Activated T-helper 1 cell treated with anti-CD3 and anti-CD28 coated beads, Interleukin-2, amount 50 U/mL, for 16 hours (primary cell): ENCODE results near the gene GIPC1.
"Not testable (repeated sequence)": the region's sequence is repeated elsewhere in the genome, so short reads cannot be mapped to it uniquely, and the experiment has no call there.

ENCODE experiments used
- DNase-seq, 2 donors: peaks; one replicate each; pipeline ENCODE4 v3.0.0-alpha.2; 2020; ENCODE audit warnings: low read depth in 1 of 2, low spot score in 1 of 2

Gene GIPC1

GRCh38 chr19:14519245-14519859 lies 23.4 kb upstream of the GIPC1 start:
- DNase-seq, result no peak

- DNase-seq, result peak; percentile 23 to 54
Observed at GRCh38 chr19:14517840-14518505, 22.0 kb upstream of the GIPC1 start, which contains the start of gene DNAJB1. TSS of gene DNAJB1 (minus strand) at chr19:14518397. CDS start at chr19:14518349, 48 bp downstream.

DNA sequence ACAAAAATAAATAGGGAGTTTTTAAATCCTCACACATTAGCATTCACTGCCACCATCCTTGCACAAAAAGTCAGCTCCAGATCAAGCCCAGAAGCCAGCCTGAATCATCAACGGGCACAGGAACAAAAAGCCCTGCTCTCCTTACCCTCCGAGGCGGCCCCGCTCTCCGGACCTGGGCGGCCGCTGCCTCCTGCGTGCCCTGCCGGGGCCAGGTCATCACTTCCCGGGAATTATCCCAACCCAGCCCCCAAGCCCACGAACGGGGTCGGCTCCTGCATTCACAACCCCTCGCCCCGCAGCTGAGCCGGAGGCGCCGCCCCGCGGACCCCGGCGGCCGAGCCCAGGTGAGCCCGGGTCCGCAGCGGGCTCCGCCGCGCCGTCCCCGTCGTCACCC lies 21.5 kb upstream of the GIPC1 start:
- DNase-seq, result no peak

GRCh38 chr19:14516746-14517438 lies 21.0 kb upstream of the GIPC1 start:
- no peak for DNase-seq

DNA sequence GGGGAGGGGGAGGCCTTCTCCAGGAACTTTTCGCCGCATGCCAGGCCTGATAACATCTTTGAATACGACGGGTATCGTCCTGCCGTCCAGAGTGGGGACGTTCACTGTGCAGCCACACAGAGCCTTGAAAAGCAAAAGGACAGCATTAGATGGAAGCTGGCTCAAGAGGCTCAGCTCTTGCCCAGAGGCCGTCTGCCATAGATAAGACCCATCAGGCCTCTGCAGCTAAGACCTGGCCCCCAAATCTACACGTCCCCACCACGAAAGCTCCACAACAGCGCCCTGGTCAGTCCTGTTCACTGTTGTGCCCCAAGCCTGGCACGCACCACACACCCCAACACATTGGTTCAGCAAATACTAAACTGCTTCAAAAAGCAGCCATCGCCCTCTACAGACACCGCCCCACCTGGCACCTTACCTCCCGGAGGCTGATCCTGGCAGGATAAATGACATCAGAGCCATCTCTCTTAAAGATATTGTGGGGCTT lies 20.2 kb upstream of the GIPC1 start:
- no peak for DNase-seq

- no peak for DNase-seq
Observed at GRCh38 chr19:14515501-14516047, 19.6 kb upstream of the GIPC1 start.

DNA sequence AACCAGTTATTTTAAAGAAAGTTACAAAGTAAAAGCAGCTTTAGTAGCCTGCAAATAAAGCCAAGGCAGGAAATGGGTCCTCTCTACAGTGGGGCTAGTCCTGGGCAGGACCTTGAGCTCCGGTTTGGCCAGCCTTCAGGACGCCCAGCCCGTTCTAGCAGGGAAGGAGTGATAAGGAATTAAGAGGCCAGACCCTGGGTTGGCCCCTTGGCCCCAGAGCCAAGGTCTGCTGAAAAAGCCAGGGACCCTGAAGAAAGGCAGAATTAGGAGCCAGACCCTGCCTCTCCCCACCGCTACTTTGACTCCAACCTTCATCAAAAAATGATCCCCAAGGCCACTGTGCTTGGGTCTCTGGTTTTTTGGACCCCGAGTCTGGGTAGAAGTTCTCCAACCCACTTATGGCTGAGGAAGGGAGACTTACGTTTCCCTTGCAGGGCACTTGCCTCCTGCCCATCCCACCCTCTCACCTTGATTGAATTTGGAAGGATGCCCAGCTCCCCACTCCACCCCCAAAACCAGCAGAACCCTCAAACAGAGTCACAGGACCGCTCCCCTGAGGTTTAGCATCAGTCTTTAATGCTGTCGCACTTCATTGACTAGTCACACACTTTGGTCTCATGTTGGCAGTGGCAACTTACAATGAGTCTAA lies 18.4 kb upstream of the GIPC1 start:
- no peak for DNase-seq

DNA sequence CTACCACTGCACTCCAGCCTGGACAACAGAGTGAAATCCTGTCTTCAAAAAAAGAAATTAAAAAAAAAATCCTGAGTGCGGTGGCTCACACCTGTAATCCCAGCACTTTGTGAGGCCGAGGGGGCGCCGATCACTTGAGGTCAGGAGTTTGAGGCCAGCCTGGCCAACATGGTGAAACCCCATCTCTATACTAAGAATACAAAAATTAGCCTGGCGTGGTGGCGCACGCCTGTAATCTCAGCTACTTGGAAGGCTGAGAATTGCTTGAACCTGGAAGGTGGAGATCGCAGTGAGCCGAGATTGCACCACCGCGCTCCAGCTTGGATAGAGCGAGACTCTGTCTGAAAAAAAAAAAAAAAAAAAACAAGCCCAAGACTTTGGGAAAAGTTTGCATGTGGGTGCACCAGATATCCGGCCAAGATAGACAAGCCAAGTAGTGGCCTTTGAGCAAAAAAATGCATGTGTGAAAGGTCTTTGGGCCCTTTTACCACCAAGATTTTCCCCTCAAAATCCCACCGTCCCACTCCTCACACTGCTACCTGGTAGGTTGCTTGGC lies 16.6 kb upstream of the GIPC1 start:
- DNase-seq, result no peak

DNA sequence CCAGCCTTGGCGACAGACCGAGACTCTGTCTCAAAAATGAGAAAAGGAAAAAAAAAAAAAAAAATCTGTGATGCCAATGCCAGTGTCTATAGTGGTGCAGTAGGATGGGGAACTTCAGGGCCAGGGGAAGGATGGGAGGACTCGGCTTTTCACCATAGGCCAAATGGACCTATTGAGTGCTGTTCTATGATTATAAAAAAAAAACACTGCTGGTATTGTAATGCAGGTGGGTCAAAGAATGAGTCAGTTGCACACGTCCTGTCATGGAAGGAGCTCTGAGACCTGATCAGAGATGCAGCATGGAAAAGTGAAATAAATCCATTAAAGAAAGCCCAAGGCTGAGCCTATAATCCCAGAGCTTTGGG lies 15.3 kb upstream of the GIPC1 start:
- no peak for DNase-seq

GRCh38 chr19:14510311-14511228 lies 14.6 kb upstream of the GIPC1 start:
- no peak for DNase-seq

GRCh38 chr19:14507704-14508542 lies 12.0 kb upstream of the GIPC1 start:
- no peak for DNase-seq

GRCh38 chr19:14505488-14506239 lies 9.7 kb upstream of the GIPC1 start:
- DNase-seq, result peak; percentile 48 to 60

- not testable (repeated sequence) for DNase-seq
Observed at GRCh38 chr19:14504575-14504974, 8.6 kb upstream of the GIPC1 start.

GRCh38 chr19:14503285-14503684 lies 7.4 kb upstream of the GIPC1 start:
- DNase-seq, result no peak

DNA sequence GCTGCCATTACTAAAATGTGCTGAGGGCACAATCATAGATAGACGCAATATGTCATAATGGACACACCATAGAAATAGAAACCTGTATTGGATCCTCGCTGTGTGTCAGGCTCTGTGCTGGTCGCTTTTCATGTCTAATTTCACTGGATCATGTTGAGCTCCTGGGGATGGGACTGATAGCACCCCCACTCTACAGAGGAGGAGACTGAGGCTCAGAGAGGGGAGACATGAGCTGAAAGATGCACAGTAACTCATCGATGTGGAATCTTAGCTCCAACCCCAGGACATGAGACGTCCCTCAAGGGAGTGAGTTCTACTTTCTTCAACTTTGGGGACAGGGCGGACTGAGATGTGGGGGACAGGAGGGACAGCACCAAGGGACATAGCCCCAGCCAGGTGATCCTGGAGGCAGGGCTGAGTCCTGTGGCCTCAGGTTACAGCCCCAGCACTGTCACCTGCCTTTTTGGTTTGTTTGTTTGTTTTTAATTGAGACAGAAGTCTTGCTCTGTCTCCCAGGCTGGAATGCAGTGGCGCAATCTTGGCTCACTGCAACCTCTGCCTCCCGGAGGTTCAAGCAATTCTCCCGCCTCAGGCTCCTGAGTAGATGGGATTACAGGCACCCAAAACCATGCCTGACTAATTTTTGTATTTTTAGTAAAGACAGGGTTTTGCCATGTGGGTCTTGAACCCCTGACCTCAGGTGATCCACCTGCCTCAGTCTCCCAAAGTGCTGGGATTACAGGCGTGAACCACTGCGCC lies 6.6 kb upstream of the GIPC1 start:
- no peak for DNase-seq

DNA sequence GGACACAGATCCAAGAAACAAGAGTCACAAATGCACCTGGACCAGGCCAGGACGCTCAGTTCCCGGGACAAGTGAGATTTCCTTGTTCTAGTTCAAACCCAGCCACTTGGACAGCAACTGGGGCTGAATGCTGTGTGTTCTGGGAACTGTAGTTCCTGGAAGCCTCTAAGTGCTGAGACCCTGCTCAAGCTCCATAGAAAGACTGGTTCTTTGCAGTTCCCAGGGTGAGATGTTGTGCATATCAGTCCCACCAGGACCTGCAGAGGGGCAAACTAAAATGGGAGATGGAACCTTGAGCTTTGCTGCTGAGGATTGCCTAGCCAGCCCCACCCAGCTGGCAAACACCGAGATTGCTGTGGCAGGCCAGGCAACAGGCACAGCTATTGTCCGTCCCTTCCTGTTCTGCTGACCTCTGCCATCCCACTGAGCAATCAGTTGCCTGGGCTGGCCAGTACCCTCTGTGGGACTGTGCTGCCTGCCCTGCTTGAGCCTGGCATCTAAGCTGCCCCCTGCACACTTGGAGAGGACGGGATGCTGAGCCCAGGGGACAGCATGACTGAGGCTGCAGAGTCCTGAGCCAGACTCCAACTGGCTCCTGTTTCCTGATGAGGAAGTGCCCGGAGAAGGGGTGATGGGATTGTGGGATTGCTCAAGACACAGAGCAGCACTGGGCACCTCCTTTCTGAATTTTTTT lies 1.4 kb upstream of the GIPC1 start:
- no peak for DNase-seq

- no peak for DNase-seq
Observed at GRCh38 chr19:14496834-14497227, 904 bp upstream of the GIPC1 start.
